OCI-LY7 (cell line): ENCODE results near the gene JDP2. TPM values are rescaled to one million over a fixed set of nuclear protein-coding genes. Genes with fewer than 3 reads are reported as not detected.

Experiments used
- BruUV-seq: library from RNA; stranded (reverse); fragments of 400-500 nt; replicated peaks from 2 replicates; lab custom pipeline; 2021; lab: Mats Ljungman, UMichigan
- CTCF ChIA-PET: fragments of 300-600 bp; sonication (Branson Sonifier 250); formaldehyde crosslinking; loops from one replicate; lab custom pipeline; 2022; ENCODE audit warnings: antibody characterized with exemption; ENCODE audit not compliant: unreplicated experiment; lab: Charles Lee
- POLR2A ChIA-PET: fragments of 300-600 bp; sonication (Branson Sonifier 250); formaldehyde crosslinking; loops from one replicate; lab custom pipeline; 2022; ENCODE audit warnings: antibody characterized with exemption; lab: Charles Lee
- DNase-seq: peaks from one replicate; pipeline ENCODE4 v3.0.0-alpha.2; 2015; ENCODE audit warnings: low spot score
- H2AFZ ChIP-seq: fragments of 200-600 bp; sonication (generic), shearing (Covaris generic); 2 replicates; pipeline ENCODE4 v1.6.1; 2014; ENCODE audit warnings: mild to moderate bottlenecking, antibody characterized with exemption, low read length, moderate library complexity
- H3K27ac ChIP-seq: fragments of 200-600 bp; sonication (generic); 2 replicates; pipeline ENCODE4 v1.5.1; 2014; ENCODE audit warnings: mixed run types, low read depth, mild to moderate bottlenecking, moderate library complexity, low read length, inconsistent platforms; ENCODE audit not compliant: poor library complexity, severe bottlenecking
- H3K36me3 ChIP-seq: fragments of 200-600 bp; sonication (generic); 2 replicates; pipeline ENCODE4 v1.6.1; 2014; ENCODE audit warnings: mild to moderate bottlenecking, antibody characterized with exemption, low read length, moderate library complexity, mixed read lengths; ENCODE audit not compliant: insufficient read depth
- H3K4me1 ChIP-seq: fragments of 200-600 bp; sonication (generic); 2 replicates; pipeline ENCODE4 v1.5.1; 2014; ENCODE audit warnings: mild to moderate bottlenecking, low read length; ENCODE audit not compliant: insufficient read depth, poor library complexity, severe bottlenecking
- H3K4me2 ChIP-seq: fragments of 200-600 bp; sonication (generic); 2 replicates; pipeline ENCODE4 v1.6.1; 2014; ENCODE audit warnings: mild to moderate bottlenecking, low read length
- H3K4me3 ChIP-seq: fragments of 200-600 bp; sonication (generic); 2 replicates; pipeline ENCODE4 v1.5.1; 2014; ENCODE audit warnings: mild to moderate bottlenecking, low read depth, low read length; ENCODE audit not compliant: poor library complexity, severe bottlenecking
- H3K79me2 ChIP-seq: fragments of 200-600 bp; sonication (generic); 2 replicates; pipeline ENCODE4 v1.6.1; 2016; ENCODE audit warnings: low read depth, mild to moderate bottlenecking, low read length, moderate library complexity, mixed read lengths; ENCODE audit not compliant: insufficient read depth
- H3K9me2 ChIP-seq: fragments of 200-600 bp; sonication (generic); 2 replicates; pipeline ENCODE4 v1.6.1; 2016; ENCODE audit warnings: mild to moderate bottlenecking, low read length, mixed read lengths; ENCODE audit not compliant: insufficient read depth
- H3K9me3 ChIP-seq: fragments of 200-600 bp; sonication (generic); 2 replicates; pipeline ENCODE4 v1.6.1; 2014; ENCODE audit warnings: mild to moderate bottlenecking, mixed run types, low read length, mixed read lengths
- H4K20me1 ChIP-seq: fragments of 200-600 bp; sonication (generic); 2 replicates; pipeline ENCODE4 v1.6.1; 2014; ENCODE audit warnings: mild to moderate bottlenecking, antibody characterized with exemption, low read length, moderate library complexity, mixed read lengths; ENCODE audit not compliant: insufficient read depth
- CTCF ChIP-seq: fragments of 200-600 bp; sonication (generic); conservative IDR thresholded peaks from 2 replicates; pipeline ENCODE4 v1.5.1; 2014; ENCODE audit warnings: mild to moderate bottlenecking, antibody characterized with exemption, low read length, moderate library complexity, mixed read lengths
- EZH2phosphoT487 ChIP-seq: fragments of 200-600 bp; sonication (generic); IDR thresholded peaks from 2 replicates; pipeline ENCODE4 v1.6.1; 2018; ENCODE audit warnings: low read depth, borderline replicate concordance, mild to moderate bottlenecking, mixed run types, antibody characterized with exemption, low read length, moderate library complexity, mixed read lengths
- intact Hi-C: fragments of 100-400 bp; cut with micrococcal nuclease; formaldehyde crosslinking; loops from one replicate; pipeline ENCODE4 v1.10.0; 2022; ENCODE audit not compliant: unreplicated experiment
- total RNA-seq, 2 experiments: library from RNA; depleted of rRNA in 1 of 2; stranded (reverse); fragments of >200 nt in 1 of 2; shearing (Covaris generic) in 1 of 2; gene quantifications; 2 replicates each; pipeline ENCODE4 v1.2.3, GENCODE V29; 2014 to 2022

Gene JDP2
- total RNA-seq, 2 experiments from 2014 or later: 45.7 to 62.7 TPM

GRCh38 chr14:75497701-75498100, 69.9 kb downstream of the JDP2 start:
- peaks cover 12% of the 10 kb centered on the region for H3K4me1 ChIP-seq
- POLR2A ChIA-PET: no interaction called here
- no peaks in the 10 kb centered on the region for H3K9me3 ChIP-seq
- no peak for DNase-seq
- no peak overlapping the region for H3K4me3 ChIP-seq
- H3K9me2 ChIP-seq: no peaks in the 10 kb centered on the region
- BruUV-seq: no TSS peak
- H3K79me2 ChIP-seq: no peaks in the 10 kb centered on the region
- intact Hi-C loops: no loop called here
- no peaks in the 10 kb centered on the region for H3K36me3 ChIP-seq
- TF ChIP-seq EZH2phosphoT487: no peak
- no peak for TF ChIP-seq CTCF
- H3K27ac ChIP-seq: no peak overlapping the region
- H3K4me2 ChIP-seq: no peak overlapping the region
- H4K20me1 ChIP-seq: no peaks in the 10 kb centered on the region
- CTCF ChIA-PET: no interaction called here
- no peak overlapping the region for H2AFZ ChIP-seq

- H4K20me1 ChIP-seq: no peaks in the 10 kb centered on the region
- H3K79me2 ChIP-seq: no peaks in the 10 kb centered on the region
- ChIA-PET POLR2A (interaction anchor here (0.5 to 1.1 kb wide), 4 partner anchors 27 to 316 kb away, joined by 3 to 5 read pairs (median 4); no protein-coding TSS in a partner anchor), CTCF (no interaction called here)
- H3K9me3 ChIP-seq: no peaks in the 10 kb centered on the region
- H3K4me2 ChIP-seq: no peak overlapping the region
- BruUV-seq: no TSS peak
- no peaks in the 10 kb centered on the region for H3K4me1 ChIP-seq
- intact Hi-C loops: no loop called here
- TF ChIP-seq EZH2phosphoT487: no peak
- TF ChIP-seq CTCF: no peak
- no peaks in the 10 kb centered on the region for H3K36me3 ChIP-seq
- H2AFZ ChIP-seq: no peak overlapping the region
- H3K4me3 ChIP-seq: no peak overlapping the region
- H3K27ac ChIP-seq: no peak overlapping the region
- H3K9me2 ChIP-seq: no peaks in the 10 kb centered on the region
- no peak for DNase-seq
Observed at GRCh38 chr14:75499084-75499875, 71.5 kb downstream of the JDP2 start.

GRCh38 chr14:75501080-75501479, 73.3 kb downstream of the JDP2 start:
- no peak overlapping the region for H3K27ac ChIP-seq
- no peaks in the 10 kb centered on the region for H3K36me3 ChIP-seq
- no peak overlapping the region for H3K4me3 ChIP-seq
- no peak for TF ChIP-seq EZH2phosphoT487
- TF ChIP-seq CTCF: no peak
- H3K9me2 ChIP-seq: no peaks in the 10 kb centered on the region
- no peaks in the 10 kb centered on the region for H3K79me2 ChIP-seq
- H4K20me1 ChIP-seq: no peaks in the 10 kb centered on the region
- H3K4me1 ChIP-seq: no peaks in the 10 kb centered on the region
- no TSS peak for BruUV-seq
- no peak for DNase-seq
- intact Hi-C loops: no loop called here
- ChIA-PET POLR2A (interaction anchor here (0.7 kb wide), 1 partner anchor 132 kb away, joined by 3 read pairs; no protein-coding TSS in a partner anchor), CTCF (no interaction called here)
- H3K9me3 ChIP-seq: no peaks in the 10 kb centered on the region
- H3K4me2 ChIP-seq: no peak overlapping the region
- no peak overlapping the region for H2AFZ ChIP-seq
